Inferior parietal cortex (tissue), 1 donor: ENCODE measurements around the gene CTAG2.
"Not testable (repeated sequence)": the region's sequence is repeated elsewhere in the genome, so short reads cannot be mapped to it uniquely, and the experiment has no call there.

ENCODE experiments used
- DNase-seq: peaks from one replicate; pipeline ENCODE4 v3.0.0-alpha.2; 2016; ENCODE audit errors: extremely low spot score

Gene CTAG2

GRCh38 chrX:154648931-154649330, 4.4 kb downstream of the CTAG2 start:
- no peak for DNase-seq

GRCh38 chrX:154645745-154646378, 7.5 kb downstream of the CTAG2 start:
- DNase-seq: not testable (repeated sequence)

- DNase-seq: not testable (repeated sequence)
Observed at GRCh38 chrX:154643708-154644107, 9.7 kb downstream of the CTAG2 start.

GRCh38 chrX:154641740-154642139, 11.6 kb downstream of the CTAG2 start:
- not testable (repeated sequence) for DNase-seq

GRCh38 chrX:154633661-154634060, 19.7 kb downstream of the CTAG2 start:
- not testable (repeated sequence) for DNase-seq

- not testable (repeated sequence) for DNase-seq
Observed at GRCh38 chrX:154630949-154631348, 22.4 kb downstream of the CTAG2 start.

- not testable (repeated sequence) for DNase-seq
Observed at GRCh38 chrX:154628960-154629359, 24.4 kb downstream of the CTAG2 start.

GRCh38 chrX:154620767-154621414, 32.5 kb downstream of the CTAG2 start:
- DNase-seq: not testable (repeated sequence)

- DNase-seq: not testable (repeated sequence)
Observed at GRCh38 chrX:154619182-154619581, 34.2 kb downstream of the CTAG2 start, which contains the start of gene CTAG1B. TSS of gene CTAG1B (minus strand) at chrX:154619282. CDS start at chrX:154619218, 64 bp downstream.

- DNase-seq: not testable (repeated sequence)
Observed at GRCh38 chrX:154613586-154613985, 39.8 kb downstream of the CTAG2 start.

- not testable (repeated sequence) for DNase-seq
Observed at GRCh38 chrX:154611146-154611545, 42.2 kb downstream of the CTAG2 start.

GRCh38 chrX:154608823-154609222, 44.6 kb downstream of the CTAG2 start:
- not testable (repeated sequence) for DNase-seq

GRCh38 chrX:154607976-154608375, 45.4 kb downstream of the CTAG2 start:
- not testable (repeated sequence) for DNase-seq

GRCh38 chrX:154607370-154607769, 46.0 kb downstream of the CTAG2 start:
- no peak for DNase-seq

- no peak for DNase-seq
Observed at GRCh38 chrX:154605566-154605965, 47.8 kb downstream of the CTAG2 start.

GRCh38 chrX:154603438-154604430, 49.6 kb downstream of the CTAG2 start:
- peak; percentile 1 for DNase-seq

- no peak for DNase-seq
Observed at GRCh38 chrX:154602766-154603437, 50.5 kb downstream of the CTAG2 start.

GRCh38 chrX:154602226-154602625, 51.2 kb downstream of the CTAG2 start:
- DNase-seq: no peak
